Measurements from ENCODE around the gene DEDD. TPM values are rescaled to one million over a fixed set of nuclear protein-coding genes. Genes with fewer than 3 reads are reported as not detected.

DEDD gene
- polyA plus RNA-seq, 1 of the 3 experiments (the other 2 are of a cell fraction): 45.0 TPM

DNA sequence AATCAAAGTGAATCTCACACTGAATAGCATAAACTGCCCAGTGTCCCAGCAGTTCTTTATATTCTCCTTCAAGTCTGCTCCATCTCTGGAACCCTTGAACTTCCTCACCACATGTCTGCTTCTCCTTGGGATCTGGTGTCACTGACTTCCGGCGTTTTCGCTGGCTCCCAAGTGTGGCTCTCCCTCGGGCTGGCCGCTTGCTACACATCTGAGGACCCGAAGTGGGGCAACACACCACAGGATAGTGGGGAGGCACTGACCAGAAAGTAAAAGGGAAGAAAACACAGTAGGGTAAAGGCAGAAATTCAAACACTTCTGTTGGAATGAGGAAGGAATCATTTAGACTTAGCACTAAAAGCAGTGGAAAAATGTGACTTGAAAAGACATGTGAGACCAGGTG is 9.5 kb downstream of the DEDD start:
- ChIA-PET POLR2A (no interaction called here), CTCF (no interaction called here)
- 89% methylated on average over 6 of the region's 6 CpGs for WGBS (ENCODE audit: low lambda C conversion rate)
- no peak for TF ChIP-seq GABPA (IDR thresholded peaks at IDR 0.05; ENCODE audit: low read depth)
- TF ChIP-seq GATA2 (CRISPR knock-in tag; IDR thresholded peaks at IDR 0.05): no peak
- no peak for TF ChIP-seq SMC3 (IDR thresholded peaks at IDR 0.05; ENCODE audit: low read depth, low read length)
- no peak for TF ChIP-seq FOXM1 (IDR thresholded peaks at IDR 0.05; ENCODE audit: low read depth)
- TF ChIP-seq EP300 (IDR thresholded peaks at IDR 0.05; ENCODE audit: borderline replicate concordance in 1 of 2, low read depth in 1 of 2, low read length in 1 of 2): no peak
- no peak for TF ChIP-seq EZH2phosphoT487 (IDR thresholded peaks at IDR 0.05; ENCODE audit: borderline replicate concordance, low read depth)
- TF ChIP-seq CTCF (IDR thresholded peaks at IDR 0.05): no peak
- TF ChIP-seq RFX5 (IDR thresholded peaks at IDR 0.05; ENCODE audit: low read length): no peak
- TF ChIP-seq, protein P1, sequence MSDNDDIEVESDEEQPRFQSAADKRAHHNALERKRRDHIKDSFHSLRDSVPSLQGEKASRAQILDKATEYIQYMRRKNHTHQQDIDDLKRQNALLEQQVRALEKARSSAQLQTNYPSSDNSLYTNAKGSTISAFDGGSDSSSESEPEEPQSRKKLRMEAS (IDR thresholded peaks at IDR 0.05; ENCODE audit: low read depth): no peak
- TF ChIP-seq, protein P2, sequence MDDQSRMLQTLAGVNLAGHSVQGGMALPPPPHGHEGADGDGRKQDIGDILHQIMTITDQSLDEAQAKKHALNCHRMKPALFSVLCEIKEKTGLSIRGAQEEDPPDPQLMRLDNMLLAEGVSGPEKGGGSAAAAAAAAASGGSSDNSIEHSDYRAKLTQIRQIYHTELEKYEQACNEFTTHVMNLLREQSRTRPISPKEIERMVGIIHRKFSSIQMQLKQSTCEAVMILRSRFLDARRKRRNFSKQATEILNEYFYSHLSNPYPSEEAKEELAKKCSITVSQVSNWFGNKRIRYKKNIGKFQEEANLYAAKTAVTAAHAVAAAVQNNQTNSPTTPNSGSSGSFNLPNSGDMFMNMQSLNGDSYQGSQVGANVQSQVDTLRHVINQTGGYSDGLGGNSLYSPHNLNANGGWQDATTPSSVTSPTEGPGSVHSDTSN (IDR thresholded peaks at IDR 0.05): no peak
- TF ChIP-seq, protein P3, sequence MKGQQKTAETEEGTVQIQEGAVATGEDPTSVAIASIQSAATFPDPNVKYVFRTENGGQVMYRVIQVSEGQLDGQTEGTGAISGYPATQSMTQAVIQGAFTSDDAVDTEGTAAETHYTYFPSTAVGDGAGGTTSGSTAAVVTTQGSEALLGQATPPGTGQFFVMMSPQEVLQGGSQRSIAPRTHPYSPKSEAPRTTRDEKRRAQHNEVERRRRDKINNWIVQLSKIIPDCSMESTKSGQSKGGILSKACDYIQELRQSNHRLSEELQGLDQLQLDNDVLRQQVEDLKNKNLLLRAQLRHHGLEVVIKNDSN (IDR thresholded peaks at IDR 0.05; ENCODE audit: borderline replicate concordance, low read depth): no peak
- TF ChIP-seq, protein P4, sequence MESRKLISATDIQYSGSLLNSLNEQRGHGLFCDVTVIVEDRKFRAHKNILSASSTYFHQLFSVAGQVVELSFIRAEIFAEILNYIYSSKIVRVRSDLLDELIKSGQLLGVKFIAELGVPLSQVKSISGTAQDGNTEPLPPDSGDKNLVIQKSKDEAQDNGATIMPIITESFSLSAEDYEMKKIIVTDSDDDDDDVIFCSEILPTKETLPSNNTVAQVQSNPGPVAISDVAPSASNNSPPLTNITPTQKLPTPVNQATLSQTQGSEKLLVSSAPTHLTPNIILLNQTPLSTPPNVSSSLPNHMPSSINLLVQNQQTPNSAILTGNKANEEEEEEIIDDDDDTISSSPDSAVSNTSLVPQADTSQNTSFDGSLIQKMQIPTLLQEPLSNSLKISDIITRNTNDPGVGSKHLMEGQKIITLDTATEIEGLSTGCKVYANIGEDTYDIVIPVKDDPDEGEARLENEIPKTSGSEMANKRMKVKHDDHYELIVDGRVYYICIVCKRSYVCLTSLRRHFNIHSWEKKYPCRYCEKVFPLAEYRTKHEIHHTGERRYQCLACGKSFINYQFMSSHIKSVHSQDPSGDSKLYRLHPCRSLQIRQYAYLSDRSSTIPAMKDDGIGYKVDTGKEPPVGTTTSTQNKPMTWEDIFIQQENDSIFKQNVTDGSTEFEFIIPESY (IDR thresholded peaks at IDR 0.05; ENCODE audit: borderline replicate concordance, low read depth): no peak
- TF ChIP-seq FOSL2 (IDR thresholded peaks at IDR 0.05; ENCODE audit: borderline replicate concordance, low read depth): no peak
- TF ChIP-seq, protein P5, sequence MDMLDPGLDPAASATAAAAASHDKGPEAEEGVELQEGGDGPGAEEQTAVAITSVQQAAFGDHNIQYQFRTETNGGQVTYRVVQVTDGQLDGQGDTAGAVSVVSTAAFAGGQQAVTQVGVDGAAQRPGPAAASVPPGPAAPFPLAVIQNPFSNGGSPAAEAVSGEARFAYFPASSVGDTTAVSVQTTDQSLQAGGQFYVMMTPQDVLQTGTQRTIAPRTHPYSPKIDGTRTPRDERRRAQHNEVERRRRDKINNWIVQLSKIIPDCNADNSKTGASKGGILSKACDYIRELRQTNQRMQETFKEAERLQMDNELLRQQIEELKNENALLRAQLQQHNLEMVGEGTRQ (IDR thresholded peaks at IDR 0.05; ENCODE audit: borderline replicate concordance, low read depth, low read length): no peak
- Histone ChIP-seq H3K4me2 (no peak overlapping the region), H3K27me3 (ENCODE audit: insufficient read depth) (no peaks in the 10 kb centered on the region), H3K9me3 (no peaks in the 10 kb centered on the region), H3K27ac (ENCODE audit: low read depth in 2 of 2, low read length in 1 of 2) (no peak overlapping the region), H3K4me3 (ENCODE audit: low read depth in 2 of 2, low read length in 1 of 2) (no peak overlapping the region), H4K20me1 (ENCODE audit: insufficient read depth) (peaks cover 8% of the 10 kb centered on the region; the same call in 1 of the 2 replicates), H3K79me2 (ENCODE audit: insufficient read depth) (peaks cover 61% of the 10 kb centered on the region), H2AFZ (ENCODE audit: low read depth) (no peak overlapping the region), H3K36me3 (replicated peaks in 1 of 2; ENCODE audit: control insufficient read depth in 1 of 2, insufficient read depth in 2 of 2, low read length in 1 of 2) (peaks cover 30 to 64% of the 10 kb centered on the region in 2 experiments), H3K4me1 (ENCODE audit: control insufficient read depth in 1 of 2, insufficient read depth in 2 of 2, low read depth in 1 of 2, low read length in 1 of 2) (peaks cover 15 to 19% of the 10 kb centered on the region in 2 experiments; a peak in 3 of 4 replicates), H3K9ac (no peak overlapping the region), H3K9me2 (no peaks in the 10 kb centered on the region), H3F3A (replicated peaks; ENCODE audit: insufficient read depth) (peaks cover 7% of the 10 kb centered on the region)
- DNase-seq: no peak
